ENCODE measurements around the gene RAB12.

- TF ChIP-seq ZFP30 (CRISPR knock-in tag; IDR thresholded peaks at IDR 0.05) (no peak), SNAI2 (CRISPR knock-in tag; IDR thresholded peaks at IDR 0.05) (no peak), ZC3H10 (CRISPR knock-in tag; IDR thresholded peaks at IDR 0.05) (no peak), ZFP3 (CRISPR knock-in tag; IDR thresholded peaks at IDR 0.05) (no peak), POU6F1 (CRISPR knock-in tag; IDR thresholded peaks at IDR 0.05; ENCODE audit: borderline replicate concordance, low read depth) (no peak), ARNTL (CRISPR knock-in tag; IDR thresholded peaks at IDR 0.05; ENCODE audit: borderline replicate concordance, low read depth) (no peak), OSR1 (CRISPR knock-in tag; IDR thresholded peaks at IDR 0.05) (no peak), ESRRG (CRISPR knock-in tag; IDR thresholded peaks at IDR 0.05) (no peak), GLIS3 (CRISPR knock-in tag; IDR thresholded peaks at IDR 0.05) (no peak), TSHZ2 (CRISPR knock-in tag; IDR thresholded peaks at IDR 0.05) (no peak), PPARA (CRISPR knock-in tag; IDR thresholded peaks at IDR 0.05; ENCODE audit: borderline replicate concordance) (no peak)
- TF ChIP-seq, protein P1, sequence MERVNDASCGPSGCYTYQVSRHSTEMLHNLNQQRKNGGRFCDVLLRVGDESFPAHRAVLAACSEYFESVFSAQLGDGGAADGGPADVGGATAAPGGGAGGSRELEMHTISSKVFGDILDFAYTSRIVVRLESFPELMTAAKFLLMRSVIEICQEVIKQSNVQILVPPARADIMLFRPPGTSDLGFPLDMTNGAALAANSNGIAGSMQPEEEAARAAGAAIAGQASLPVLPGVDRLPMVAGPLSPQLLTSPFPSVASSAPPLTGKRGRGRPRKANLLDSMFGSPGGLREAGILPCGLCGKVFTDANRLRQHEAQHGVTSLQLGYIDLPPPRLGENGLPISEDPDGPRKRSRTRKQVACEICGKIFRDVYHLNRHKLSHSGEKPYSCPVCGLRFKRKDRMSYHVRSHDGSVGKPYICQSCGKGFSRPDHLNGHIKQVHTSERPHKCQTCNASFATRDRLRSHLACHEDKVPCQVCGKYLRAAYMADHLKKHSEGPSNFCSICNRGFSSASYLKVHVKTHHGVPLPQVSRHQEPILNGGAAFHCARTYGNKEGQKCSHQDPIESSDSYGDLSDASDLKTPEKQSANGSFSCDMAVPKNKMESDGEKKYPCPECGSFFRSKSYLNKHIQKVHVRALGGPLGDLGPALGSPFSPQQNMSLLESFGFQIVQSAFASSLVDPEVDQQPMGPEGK (CRISPR knock-in tag; IDR thresholded peaks at IDR 0.05; ENCODE audit: borderline replicate concordance) = no peak
Measured at GRCh38 chr18:8673256-8674209, 64.3 kb downstream of the RAB12 start.

Data from SK-N-SH treated with all-trans-retinoic acid at 6 μM for 48 hours (cell line).